Nephron progenitor cell (in vitro differentiated cells): ENCODE measurements around the gene PPID.

Experiments used
- DNase-seq: peaks from one replicate; pipeline ENCODE4 v3.0.0; 2021
- H3K27ac Mint-ChIP-seq: 2 replicates; pipeline ENCODE4 v1.8.0; 2021; ENCODE audit warnings: mild to moderate bottlenecking, moderate library complexity, mixed read lengths
- H3K27me3 Mint-ChIP-seq: 2 replicates; pipeline ENCODE4 v1.8.0; 2021; ENCODE audit warnings: mild to moderate bottlenecking, low read depth, mixed read lengths; ENCODE audit not compliant: poor library complexity
- H3K36me3 Mint-ChIP-seq: 2 replicates; pipeline ENCODE4 v1.8.0; 2021; ENCODE audit warnings: low read depth, mixed read lengths
- H3K4me1 Mint-ChIP-seq: 2 replicates; pipeline ENCODE4 v1.8.0; 2021; ENCODE audit warnings: mixed read lengths
- H3K4me3 Mint-ChIP-seq: 2 replicates; pipeline ENCODE4 v1.8.0; 2021; ENCODE audit warnings: mild to moderate bottlenecking, moderate library complexity, mixed read lengths
- H3K9me3 Mint-ChIP-seq: 2 replicates; pipeline ENCODE4 v1.8.0; 2021; ENCODE audit warnings: mild to moderate bottlenecking, moderate library complexity, mixed read lengths
- TF ChIP-seq, protein P1 (sequence below): fragments of 200-600 bp; sonication (generic); IDR thresholded peaks from 2 replicates; pipeline ENCODE4 v1.5.0; 2021; ENCODE audit warnings: antibody characterized with exemption

Gene PPID

DNA sequence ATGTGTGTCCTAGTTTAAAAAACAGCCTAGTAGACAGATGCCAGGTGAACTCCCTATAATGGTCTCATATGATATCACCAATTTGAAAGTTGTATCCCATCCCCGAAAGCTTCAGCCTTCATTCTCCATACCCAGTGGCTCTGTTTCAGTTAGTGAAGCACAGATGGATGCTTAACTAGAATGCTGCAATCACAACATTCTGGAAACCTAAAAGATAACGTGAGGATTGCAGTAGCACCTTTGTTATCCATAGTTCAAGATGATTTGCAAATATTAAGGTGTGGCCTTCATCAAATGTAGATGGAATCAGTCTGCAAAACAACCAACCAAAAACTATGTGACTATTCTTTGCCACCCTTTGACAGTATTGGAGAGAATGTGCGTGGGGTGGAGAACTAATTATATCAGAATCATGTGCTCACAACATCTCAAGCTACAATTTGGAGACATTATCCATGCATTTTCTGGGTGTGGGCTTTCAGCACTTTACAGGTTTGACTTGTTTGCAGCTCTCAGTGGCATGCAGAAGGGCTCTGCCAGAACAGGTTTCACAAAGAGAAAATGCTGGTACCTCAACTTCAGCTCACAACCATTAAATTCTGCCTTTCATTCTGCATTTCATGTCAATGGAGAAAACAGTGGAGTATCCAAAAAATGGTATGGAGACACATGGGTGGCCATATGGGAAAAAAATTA is 18.3 kb upstream of the PPID start:
- Mint-ChIP-seq H3K36me3 (no peaks in the 10 kb centered on the region), H3K27ac (no peak overlapping the region), H3K4me3 (no peak overlapping the region), H3K4me1 (peaks cover 4% of the 10 kb centered on the region), H3K27me3 (peaks cover 5% of the 10 kb centered on the region), H3K9me3 (peaks cover 7% of the 10 kb centered on the region)
- DNase-seq, result no peak
- TF ChIP-seq, protein P1, sequence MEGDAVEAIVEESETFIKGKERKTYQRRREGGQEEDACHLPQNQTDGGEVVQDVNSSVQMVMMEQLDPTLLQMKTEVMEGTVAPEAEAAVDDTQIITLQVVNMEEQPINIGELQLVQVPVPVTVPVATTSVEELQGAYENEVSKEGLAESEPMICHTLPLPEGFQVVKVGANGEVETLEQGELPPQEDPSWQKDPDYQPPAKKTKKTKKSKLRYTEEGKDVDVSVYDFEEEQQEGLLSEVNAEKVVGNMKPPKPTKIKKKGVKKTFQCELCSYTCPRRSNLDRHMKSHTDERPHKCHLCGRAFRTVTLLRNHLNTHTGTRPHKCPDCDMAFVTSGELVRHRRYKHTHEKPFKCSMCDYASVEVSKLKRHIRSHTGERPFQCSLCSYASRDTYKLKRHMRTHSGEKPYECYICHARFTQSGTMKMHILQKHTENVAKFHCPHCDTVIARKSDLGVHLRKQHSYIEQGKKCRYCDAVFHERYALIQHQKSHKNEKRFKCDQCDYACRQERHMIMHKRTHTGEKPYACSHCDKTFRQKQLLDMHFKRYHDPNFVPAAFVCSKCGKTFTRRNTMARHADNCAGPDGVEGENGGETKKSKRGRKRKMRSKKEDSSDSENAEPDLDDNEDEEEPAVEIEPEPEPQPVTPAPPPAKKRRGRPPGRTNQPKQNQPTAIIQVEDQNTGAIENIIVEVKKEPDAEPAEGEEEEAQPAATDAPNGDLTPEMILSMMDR, result no peak

DNA sequence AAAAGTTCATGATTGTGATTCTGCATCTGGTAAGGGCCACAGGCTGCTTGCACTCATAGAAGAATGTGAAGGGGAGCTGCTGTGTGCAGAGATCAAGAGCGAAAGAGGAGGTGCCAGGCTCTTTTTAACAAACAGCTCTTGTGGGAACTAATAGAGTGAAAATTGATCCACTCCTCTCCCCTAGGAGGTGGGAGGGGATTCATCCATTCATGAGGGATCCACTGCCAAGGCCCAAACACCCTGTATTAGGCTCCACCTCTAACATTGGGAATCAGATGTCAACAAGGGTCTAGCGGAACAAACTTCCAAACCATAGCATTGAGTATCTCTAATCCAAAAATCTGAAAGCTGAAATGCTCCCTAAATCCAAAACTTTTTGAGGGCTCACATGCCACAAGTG is 16.4 kb upstream of the PPID start:
- no peak overlapping the region for H3K4me3 Mint-ChIP-seq
- TF ChIP-seq, protein P1, result no peak
- peaks cover 4% of the 10 kb centered on the region for H3K4me1 Mint-ChIP-seq
- no peak overlapping the region for H3K27ac Mint-ChIP-seq
- H3K27me3 Mint-ChIP-seq, result peaks cover 12% of the 10 kb centered on the region
- no peak for DNase-seq
- H3K36me3 Mint-ChIP-seq, result no peaks in the 10 kb centered on the region
- no peaks in the 10 kb centered on the region for H3K9me3 Mint-ChIP-seq

DNA sequence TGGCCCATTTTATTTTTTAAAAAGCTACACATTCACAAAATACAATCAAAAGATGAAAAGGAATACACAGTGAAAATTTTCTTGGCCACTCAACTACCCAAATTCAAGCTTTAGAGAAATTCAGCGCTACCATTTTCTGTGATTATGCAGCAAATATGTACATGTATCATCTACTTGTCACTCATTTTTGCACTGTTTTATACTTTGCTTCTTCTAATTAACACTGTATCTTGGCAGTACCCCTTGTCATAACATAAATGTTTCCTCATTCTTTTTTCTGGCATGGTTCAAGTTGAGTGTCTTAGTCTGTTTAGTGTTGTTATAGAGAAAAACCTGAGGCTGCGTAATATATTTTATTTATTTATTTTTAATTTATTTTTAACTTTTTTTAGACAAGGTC is 15.7 kb upstream of the PPID start:
- Mint-ChIP-seq H3K27me3 (peaks cover 12% of the 10 kb centered on the region), H3K9me3 (no peaks in the 10 kb centered on the region), H3K27ac (no peak overlapping the region), H3K36me3 (no peaks in the 10 kb centered on the region), H3K4me3 (no peak overlapping the region), H3K4me1 (peaks cover 4% of the 10 kb centered on the region)
- TF ChIP-seq, protein P1, result no peak
- no peak for DNase-seq

DNA sequence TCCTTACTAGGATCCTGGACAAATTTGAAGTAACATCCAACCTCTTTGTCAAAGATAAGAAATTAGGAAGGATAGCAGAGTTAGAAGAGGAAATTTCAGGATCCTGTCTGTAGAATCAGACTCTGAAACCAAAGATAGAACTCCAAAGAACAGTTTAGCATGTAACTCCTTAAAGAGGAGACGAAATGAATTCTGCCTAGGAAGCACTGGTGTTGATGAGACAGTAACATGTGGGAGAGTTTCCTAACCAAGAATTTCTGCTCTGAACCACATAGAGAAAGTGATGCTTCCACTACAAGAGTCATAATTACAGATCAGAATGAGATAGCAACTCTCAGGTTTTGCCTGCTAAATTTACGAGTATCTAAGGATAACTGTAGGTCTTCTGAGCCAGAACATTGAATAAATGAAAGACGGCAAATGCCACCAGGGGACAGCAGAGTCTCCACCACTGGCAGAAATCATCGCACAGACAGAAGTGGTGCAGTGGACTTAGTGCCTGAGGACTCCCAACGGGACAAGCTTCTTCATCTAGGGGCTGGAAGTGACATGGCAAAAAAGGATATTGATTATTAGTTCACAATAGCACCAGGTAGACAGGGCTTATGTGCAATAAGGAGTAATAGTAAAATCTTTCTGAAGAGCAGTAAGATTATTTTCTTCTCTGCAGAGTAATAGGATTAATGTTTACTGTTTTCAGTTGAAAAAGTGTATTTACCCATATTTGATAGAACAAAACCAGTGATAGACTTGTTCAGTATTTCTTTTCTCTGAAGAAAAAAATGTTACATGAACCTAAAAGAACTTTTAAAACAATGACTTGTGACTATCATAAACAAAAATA is 6.7 kb upstream of the PPID start:
- Mint-ChIP-seq H3K4me3 (no peak overlapping the region), H3K27ac (no peak overlapping the region)

DNA sequence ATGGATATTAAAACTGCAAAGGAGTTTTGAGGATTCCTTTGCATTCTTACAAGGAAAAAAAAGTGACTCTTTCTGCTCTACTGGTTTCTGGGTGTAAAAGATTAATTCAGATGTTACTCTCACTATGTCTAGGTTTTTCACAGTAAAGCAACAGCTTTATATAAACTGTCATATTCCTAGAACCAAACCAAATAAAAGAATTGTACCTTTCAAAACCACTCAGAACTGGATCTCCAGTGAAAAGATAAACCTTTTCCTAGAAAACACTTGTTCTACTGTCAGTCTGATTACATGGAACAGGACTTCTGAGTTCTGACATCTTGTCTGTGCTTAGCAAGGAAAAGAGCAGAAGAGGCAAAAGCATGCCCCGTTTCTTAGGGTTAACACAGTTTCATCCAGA is 5.0 kb upstream of the PPID start:
- H3K27ac Mint-ChIP-seq, result no peak overlapping the region
- H3K27me3 Mint-ChIP-seq, result peaks cover 32% of the 10 kb centered on the region
- H3K4me3 Mint-ChIP-seq, result no peak overlapping the region
- peaks cover 5% of the 10 kb centered on the region for H3K4me1 Mint-ChIP-seq
- no peak for DNase-seq
- no peaks in the 10 kb centered on the region for H3K36me3 Mint-ChIP-seq
- no peaks in the 10 kb centered on the region for H3K9me3 Mint-ChIP-seq
- TF ChIP-seq, protein P1, result no peak

More for the DNA sequence above, 6.7 kb upstream of the PPID start:
- Mint-ChIP-seq H3K9me3 (no peaks in the 10 kb centered on the region), H3K36me3 (no peaks in the 10 kb centered on the region), H3K27me3 (peaks cover 32% of the 10 kb centered on the region), H3K4me1 (no peaks in the 10 kb centered on the region)
- peak; percentile 39 for DNase-seq
- TF ChIP-seq, protein P1, result peak; percentile 78
